SK-N-SH treated with all-trans-retinoic acid at 6 μM for 48 hours (cell line): ENCODE results near the gene PTGER3.
A peak's percentile ranks its signal among the peaks of the same experiment; 100 is the strongest.

Source experiments
- ARNTL ChIP-seq: fragments of 450-650 bp; formaldehyde crosslinking; IDR thresholded peaks from 2 replicates; pipeline ENCODE4 v1.5.0; 2020; ENCODE audit warnings: low read depth, mild to moderate bottlenecking, moderate library complexity, borderline replicate concordance
- RARB ChIP-seq: fragments of 250-450 bp; sonication (Bioruptor Pico); IDR thresholded peaks from 2 replicates; pipeline ENCODE4 v1.8.0; 2021; ENCODE audit warnings: mild to moderate bottlenecking, moderate library complexity
- TOX ChIP-seq: fragments of 250-450 bp; sonication (Bioruptor Pico); IDR thresholded peaks from 2 replicates; pipeline ENCODE4 v1.8.0; 2021; ENCODE audit warnings: mild to moderate bottlenecking, moderate library complexity, borderline replicate concordance
- TSHZ2 ChIP-seq: fragments of 250-450 bp; sonication (Bioruptor Pico); IDR thresholded peaks from 2 replicates; pipeline ENCODE4 v1.5.0; 2020; ENCODE audit warnings: mild to moderate bottlenecking, moderate library complexity
- ZFP30 ChIP-seq: fragments of 450-650 bp; formaldehyde crosslinking; IDR thresholded peaks from 2 replicates; pipeline ENCODE4 v1.5.0; 2022; ENCODE audit warnings: mild to moderate bottlenecking, moderate library complexity
- ZNF565 ChIP-seq: fragments of 450-650 bp; formaldehyde crosslinking; conservative IDR thresholded peaks from 2 replicates; pipeline ENCODE4 v1.5.0; 2020; ENCODE audit warnings: low read depth, mild to moderate bottlenecking, moderate library complexity
- ZNF70 ChIP-seq: fragments of 450-650 bp; formaldehyde crosslinking; IDR thresholded peaks from 2 replicates; pipeline ENCODE4 v1.5.0; 2020; ENCODE audit warnings: mild to moderate bottlenecking, moderate library complexity
- ZNF8 ChIP-seq: fragments of 450-650 bp; formaldehyde crosslinking; IDR thresholded peaks from 2 replicates; pipeline ENCODE4 v1.5.0; 2020; ENCODE audit warnings: mild to moderate bottlenecking, moderate library complexity

- TF ChIP-seq RARB (CRISPR knock-in tag) (no peak), ZNF70 (CRISPR knock-in tag) (no peak), TOX (peak; percentile 36; the same call in 1 of the 2 replicates), ZNF565 (CRISPR knock-in tag) (no peak), ZFP30 (CRISPR knock-in tag) (no peak), ZNF8 (CRISPR knock-in tag) (no peak), TSHZ2 (CRISPR knock-in tag) (no peak), ARNTL (CRISPR knock-in tag) (no peak)
These were observed 113.2 kb downstream of the PTGER3 start for GRCh38 chr1:70934194-70934961.
